Activated T-helper 17 cell treated with anti-CD3 and anti-CD28 coated beads, Interleukin-2, amount 50 U/mL, for 72 hours (primary cell): ENCODE data around the gene KIF4B. TPM values are rescaled to one million over a fixed set of nuclear protein-coding genes. Genes with fewer than 3 reads are reported as not detected.
"Not testable (repeated sequence)": the region's sequence is repeated elsewhere in the genome, so short reads cannot be mapped to it uniquely, and the experiment has no call there.

Source experiments
- ATAC-seq: fragments of 150-1000 bp; cut with Tn5 transposase; replicated peaks from 2 replicates; pipeline ENCODE4 v1.10.0; 2021; ENCODE audit warnings: mild to moderate bottlenecking, moderate library complexity
- H3K27ac Mint-ChIP-seq: one replicate; pipeline ENCODE4 v1.8.0; 2022; ENCODE audit warnings: mixed read lengths
- H3K27me3 Mint-ChIP-seq: one replicate; pipeline ENCODE4 v1.8.0; 2022; ENCODE audit warnings: mixed read lengths
- H3K36me3 Mint-ChIP-seq: one replicate; pipeline ENCODE4 v1.8.0; 2022; ENCODE audit warnings: low read depth, mild to moderate bottlenecking, mixed read lengths
- H3K4me1 Mint-ChIP-seq: one replicate; pipeline ENCODE4 v1.8.0; 2022; ENCODE audit warnings: mixed read lengths
- H3K4me3 Mint-ChIP-seq: one replicate; pipeline ENCODE4 v1.8.0; 2022; ENCODE audit warnings: mild to moderate bottlenecking, mixed read lengths
- H3K9me3 Mint-ChIP-seq: one replicate; pipeline ENCODE4 v1.8.0; 2022; ENCODE audit warnings: mixed read lengths
- total RNA-seq, 2 donors: library from RNA; stranded (reverse); gene quantifications; one replicate each; pipeline ENCODE4 v1.2.3, GENCODE V29; 2022

The KIF4B gene
- total RNA-seq = under 1 TPM in 1 of 2 donors, not detected in 1; 0.32 TPM

- Mint-ChIP-seq H3K27me3 (peaks cover 40% of the 10 kb centered on the region), H3K27ac (no peak within 1 kb of the TSS), H3K4me3 (no peak within 1 kb of the TSS), H3K9me3 (no peaks in the 10 kb centered on the region), H3K4me1 (peaks cover 7% of the 10 kb centered on the region), H3K36me3 (no peaks in the 10 kb centered on the region)
- ATAC-seq = no peak
Measured at GRCh38 chr5:155013526-155013925, at the start of gene KIF4B. KIF4B (plus strand) TSS chr5:155013755; CDS start chr5:155013860, 105 bp downstream.

- H3K27me3 Mint-ChIP-seq = no peaks in the 10 kb centered on the region
- no peak for ATAC-seq
- H3K4me1 Mint-ChIP-seq = peaks cover 7% of the 10 kb centered on the region
- peaks cover 86% of the 10 kb centered on the region for H3K36me3 Mint-ChIP-seq
- H3K9me3 Mint-ChIP-seq = no peaks in the 10 kb centered on the region
- H3K27ac Mint-ChIP-seq = peak overlapping the region; percentile 33
- no peak overlapping the region for H3K4me3 Mint-ChIP-seq
Measured at GRCh38 chr5:154966081-154966841, 47.3 kb upstream of the KIF4B start.

GRCh38 chr5:154966874-154967273, 46.7 kb upstream of the KIF4B start:
- Mint-ChIP-seq H3K9me3 (no peaks in the 10 kb centered on the region), H3K4me3 (no peak overlapping the region), H3K36me3 (peaks cover 80% of the 10 kb centered on the region), H3K4me1 (peaks cover 7% of the 10 kb centered on the region), H3K27ac (no peak overlapping the region), H3K27me3 (no peaks in the 10 kb centered on the region)
- ATAC-seq = no peak

- Mint-ChIP-seq H3K27ac (no peak overlapping the region), H3K36me3 (peaks cover 75% of the 10 kb centered on the region), H3K4me3 (no peak overlapping the region), H3K9me3 (no peaks in the 10 kb centered on the region), H3K4me1 (peaks cover 7% of the 10 kb centered on the region), H3K27me3 (no peaks in the 10 kb centered on the region)
- ATAC-seq = no peak
Measured at GRCh38 chr5:154967421-154968024, 46.0 kb upstream of the KIF4B start.

GRCh38 chr5:154968953-154969352, 44.6 kb upstream of the KIF4B start:
- no peak overlapping the region for H3K4me3 Mint-ChIP-seq
- H3K27ac Mint-ChIP-seq = no peak overlapping the region
- no peaks in the 10 kb centered on the region for H3K9me3 Mint-ChIP-seq
- H3K36me3 Mint-ChIP-seq = peaks cover 63% of the 10 kb centered on the region
- no peaks in the 10 kb centered on the region for H3K27me3 Mint-ChIP-seq
- no peak for ATAC-seq
- H3K4me1 Mint-ChIP-seq = peaks cover 7% of the 10 kb centered on the region

- Mint-ChIP-seq H3K36me3 (peaks cover 45% of the 10 kb centered on the region), H3K9me3 (no peaks in the 10 kb centered on the region), H3K27me3 (no peaks in the 10 kb centered on the region), H3K4me3 (no peak overlapping the region), H3K27ac (no peak overlapping the region), H3K4me1 (peaks cover 7% of the 10 kb centered on the region)
- ATAC-seq = no peak
Measured at GRCh38 chr5:154970759-154971158, 42.8 kb upstream of the KIF4B start.

DNA sequence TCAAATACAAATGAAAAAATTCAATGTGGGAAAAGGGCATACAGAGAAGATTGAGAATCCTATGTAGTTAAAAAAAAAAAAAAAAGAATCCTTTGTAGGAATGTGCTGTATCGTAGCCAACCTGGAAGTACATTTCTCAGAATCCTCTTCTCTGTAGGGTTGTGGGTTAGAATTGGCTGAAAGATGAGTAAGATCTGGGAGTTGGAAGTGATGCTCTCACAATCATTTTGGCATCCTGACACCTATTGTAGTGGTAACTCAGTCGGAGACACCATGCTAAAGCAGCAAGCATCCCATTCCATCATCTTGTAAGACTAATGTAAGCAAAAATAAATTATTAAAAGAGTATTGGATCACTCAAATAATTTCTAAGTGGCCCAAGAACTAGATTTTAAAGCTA, 42.1 kb upstream of the KIF4B start:
- Mint-ChIP-seq H3K27ac (no peak overlapping the region), H3K36me3 (peaks cover 37% of the 10 kb centered on the region), H3K27me3 (no peaks in the 10 kb centered on the region), H3K9me3 (no peaks in the 10 kb centered on the region), H3K4me3 (no peak overlapping the region), H3K4me1 (peaks cover under 1% of the 10 kb centered on the region)
- no peak for ATAC-seq

GRCh38 chr5:154972476-154973080, 41.0 kb upstream of the KIF4B start:
- H3K9me3 Mint-ChIP-seq = no peaks in the 10 kb centered on the region
- no peak for ATAC-seq
- no peaks in the 10 kb centered on the region for H3K4me1 Mint-ChIP-seq
- peaks cover 27% of the 10 kb centered on the region for H3K36me3 Mint-ChIP-seq
- no peaks in the 10 kb centered on the region for H3K27me3 Mint-ChIP-seq
- no peak overlapping the region for H3K4me3 Mint-ChIP-seq
- no peak overlapping the region for H3K27ac Mint-ChIP-seq

GRCh38 chr5:154976082-154976481, 37.5 kb upstream of the KIF4B start:
- not testable (repeated sequence) for H3K36me3 Mint-ChIP-seq, H3K9me3 Mint-ChIP-seq, ATAC-seq, H3K4me3 Mint-ChIP-seq, H3K4me1 Mint-ChIP-seq, H3K27ac Mint-ChIP-seq, H3K27me3 Mint-ChIP-seq

DNA sequence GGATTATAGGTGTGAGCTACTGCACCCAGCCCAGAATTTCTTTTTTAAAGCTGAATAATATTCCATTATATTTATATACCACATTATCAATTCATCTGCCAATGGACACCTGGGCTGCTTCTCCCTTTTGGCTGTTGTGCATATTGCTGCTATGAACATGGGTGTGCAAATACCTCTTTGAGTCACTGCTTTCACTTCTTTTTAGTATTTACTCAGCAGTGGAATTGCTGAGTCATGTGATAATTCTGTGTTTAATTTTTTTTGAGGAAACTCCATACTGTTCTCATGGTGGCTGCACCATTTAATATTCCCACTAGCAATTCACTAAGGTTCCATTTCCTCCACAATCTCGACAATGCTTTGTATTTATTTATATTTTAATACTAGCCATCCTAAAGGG, 36.1 kb upstream of the KIF4B start:
- H3K9me3 Mint-ChIP-seq = no peaks in the 10 kb centered on the region
- H3K27me3 Mint-ChIP-seq = no peaks in the 10 kb centered on the region
- H3K36me3 Mint-ChIP-seq = no peaks in the 10 kb centered on the region
- H3K4me1 Mint-ChIP-seq = no peaks in the 10 kb centered on the region
- H3K27ac Mint-ChIP-seq = no peak overlapping the region
- H3K4me3 Mint-ChIP-seq = no peak overlapping the region
- peak; percentile 44 for ATAC-seq

DNA sequence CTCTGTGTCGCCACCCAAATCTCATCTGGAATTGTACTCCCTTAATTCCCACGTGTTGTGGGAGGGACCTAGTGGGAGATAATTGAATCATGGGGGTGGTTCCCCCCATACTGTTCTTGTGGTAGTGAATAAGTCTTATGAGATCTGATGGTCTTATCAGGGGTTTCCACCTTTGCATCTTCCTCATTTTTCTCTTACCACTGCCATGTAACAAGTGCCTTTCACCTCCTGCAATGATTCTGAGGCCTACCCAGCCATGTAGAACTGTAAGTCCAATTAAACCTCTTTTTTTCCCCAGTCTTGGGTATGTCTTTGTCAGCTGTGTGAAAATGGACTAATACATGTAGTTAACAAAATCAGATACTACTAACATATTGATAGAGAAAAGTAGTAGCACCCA, 35.3 kb upstream of the KIF4B start:
- ATAC-seq, H3K9me3 Mint-ChIP-seq, H3K27ac Mint-ChIP-seq, H3K36me3 Mint-ChIP-seq, H3K4me3 Mint-ChIP-seq, H3K4me1 Mint-ChIP-seq, H3K27me3 Mint-ChIP-seq: not testable (repeated sequence)

- peaks cover 19% of the 10 kb centered on the region for H3K27me3 Mint-ChIP-seq
Measured at GRCh38 chr5:154984946-154985516, 28.5 kb upstream of the KIF4B start.

GRCh38 chr5:154986151-154986550, 27.4 kb upstream of the KIF4B start:
- Mint-ChIP-seq H3K9me3 (no peaks in the 10 kb centered on the region), H3K36me3 (no peaks in the 10 kb centered on the region), H3K27me3 (peaks cover 19% of the 10 kb centered on the region), H3K4me3 (no peak overlapping the region), H3K27ac (no peak overlapping the region), H3K4me1 (no peaks in the 10 kb centered on the region)
- no peak for ATAC-seq

More at GRCh38 chr5:154984946-154985516, 28.5 kb upstream of the KIF4B start:
- H3K27ac Mint-ChIP-seq = no peak overlapping the region
- no peaks in the 10 kb centered on the region for H3K36me3 Mint-ChIP-seq
- no peaks in the 10 kb centered on the region for H3K4me1 Mint-ChIP-seq
- no peak for ATAC-seq
- H3K4me3 Mint-ChIP-seq = no peak overlapping the region
- no peaks in the 10 kb centered on the region for H3K9me3 Mint-ChIP-seq

- H3K4me1 Mint-ChIP-seq = no peaks in the 10 kb centered on the region
- no peaks in the 10 kb centered on the region for H3K9me3 Mint-ChIP-seq
- no peak overlapping the region for H3K4me3 Mint-ChIP-seq
- no peak overlapping the region for H3K27ac Mint-ChIP-seq
- no peaks in the 10 kb centered on the region for H3K36me3 Mint-ChIP-seq
- peaks cover 16% of the 10 kb centered on the region for H3K27me3 Mint-ChIP-seq
- no peak for ATAC-seq
Measured at GRCh38 chr5:154989626-154990025, 23.9 kb upstream of the KIF4B start.

- Mint-ChIP-seq H3K4me1 (no peaks in the 10 kb centered on the region), H3K36me3 (no peaks in the 10 kb centered on the region), H3K27ac (no peak overlapping the region), H3K4me3 (no peak overlapping the region), H3K9me3 (no peaks in the 10 kb centered on the region), H3K27me3 (no peaks in the 10 kb centered on the region)
- ATAC-seq = no peak
Measured at GRCh38 chr5:154993461-154993860, 20.1 kb upstream of the KIF4B start.
